ENCODE data around the gene CAND2.

GRCh38 chr3:12884186-12884680 lies 87.8 kb downstream of the CAND2 start:
- TF ChIP-seq POLR2A (IDR thresholded peaks at IDR 0.05; ENCODE audit: low read depth, low read length) (no peak), TAF1 (IDR thresholded peaks at IDR 0.05; ENCODE audit: low read depth, low read length) (no peak)
